ENCODE measurements around the gene SLC38A9. TPM values are rescaled to one million over a fixed set of nuclear protein-coding genes. Genes with fewer than 3 reads are reported as not detected.
A peak's percentile ranks its signal among the peaks of the same experiment; 100 is the strongest.

SLC38A9 gene
- total RNA-seq, 6 experiments from 2014 or later = 12.5 to 21.0 (median 14.8) TPM

DNA sequence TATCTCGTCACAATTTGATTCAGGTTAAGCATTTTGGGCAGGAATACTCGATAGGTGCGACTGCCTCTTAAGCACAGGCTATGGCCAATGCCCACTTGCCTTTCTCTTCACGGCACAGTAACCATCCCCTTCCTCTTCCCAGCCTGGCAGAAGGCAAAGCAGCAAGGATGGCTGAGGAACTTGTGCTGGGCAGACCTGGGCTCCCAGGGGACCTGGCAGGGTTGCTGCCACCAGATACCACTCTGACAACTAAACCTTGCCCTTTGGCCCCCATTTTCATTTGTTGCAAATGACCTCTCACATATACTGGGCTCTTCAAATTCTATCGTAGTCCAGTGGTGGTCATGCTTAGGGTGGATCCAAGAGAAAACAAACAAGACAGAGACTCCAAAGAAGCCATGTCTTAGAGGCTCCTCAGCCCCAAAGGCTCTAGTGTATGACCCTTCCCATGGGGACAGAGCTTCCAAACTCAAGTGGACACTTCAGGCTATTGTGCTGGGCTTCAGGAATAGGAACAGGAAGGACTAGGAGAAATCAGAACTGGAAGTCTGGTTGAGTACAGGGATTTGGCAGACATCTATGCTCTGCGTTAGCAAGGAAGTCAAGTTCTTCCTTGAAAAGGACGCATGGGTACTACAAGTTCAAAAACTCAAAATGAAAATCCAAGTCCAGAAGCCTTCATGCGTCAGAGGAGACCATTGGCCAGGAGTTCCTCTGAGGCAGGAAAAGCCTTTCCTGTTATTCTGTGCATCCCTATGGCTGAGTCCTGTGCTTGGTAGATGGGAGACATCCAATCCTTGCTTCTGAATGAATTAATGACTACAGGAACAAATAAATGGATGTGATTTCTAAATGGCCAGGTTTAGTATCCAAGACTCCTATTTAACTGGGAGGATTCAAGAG lies 112.7 kb downstream of the SLC38A9 start:
- TF ChIP-seq, protein P1, sequence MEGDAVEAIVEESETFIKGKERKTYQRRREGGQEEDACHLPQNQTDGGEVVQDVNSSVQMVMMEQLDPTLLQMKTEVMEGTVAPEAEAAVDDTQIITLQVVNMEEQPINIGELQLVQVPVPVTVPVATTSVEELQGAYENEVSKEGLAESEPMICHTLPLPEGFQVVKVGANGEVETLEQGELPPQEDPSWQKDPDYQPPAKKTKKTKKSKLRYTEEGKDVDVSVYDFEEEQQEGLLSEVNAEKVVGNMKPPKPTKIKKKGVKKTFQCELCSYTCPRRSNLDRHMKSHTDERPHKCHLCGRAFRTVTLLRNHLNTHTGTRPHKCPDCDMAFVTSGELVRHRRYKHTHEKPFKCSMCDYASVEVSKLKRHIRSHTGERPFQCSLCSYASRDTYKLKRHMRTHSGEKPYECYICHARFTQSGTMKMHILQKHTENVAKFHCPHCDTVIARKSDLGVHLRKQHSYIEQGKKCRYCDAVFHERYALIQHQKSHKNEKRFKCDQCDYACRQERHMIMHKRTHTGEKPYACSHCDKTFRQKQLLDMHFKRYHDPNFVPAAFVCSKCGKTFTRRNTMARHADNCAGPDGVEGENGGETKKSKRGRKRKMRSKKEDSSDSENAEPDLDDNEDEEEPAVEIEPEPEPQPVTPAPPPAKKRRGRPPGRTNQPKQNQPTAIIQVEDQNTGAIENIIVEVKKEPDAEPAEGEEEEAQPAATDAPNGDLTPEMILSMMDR (IDR thresholded peaks at IDR 0.05) = no peak
- peak; percentile 16 for TF ChIP-seq POLR2A (IDR thresholded peaks at IDR 0.05)
- ATAC-seq (peak in 1 of 4 donors; percentile 22), DNase-seq (no peak)
- H3K27me3 ChIP-seq = no peaks in the 10 kb centered on the region
- peaks cover 6 to 55% (median 23%) of the 10 kb centered on the region in 4 donors for H3K4me1 ChIP-seq
- peak overlapping the region; percentile 91 to 96 (median 95) for H3K27ac ChIP-seq
- intact Hi-C loops (cut with DNase I) = loop anchor here in 1 of 2 donors (5.0 kb wide), 1 partner anchor 38 kb away; no protein-coding TSS in a partner anchor
- H3K36me3 ChIP-seq = no peaks in the 10 kb centered on the region
- WGBS (ENCODE audit: insufficient coverage, low coverage, low lambda C conversion rate, missing lambda C conversion rate) = 73% methylated on average over 8 of the region's 8 CpGs
- no peaks in the 10 kb centered on the region for H3K9me3 ChIP-seq
- H3K4me3 ChIP-seq = no peak overlapping the region

DNA sequence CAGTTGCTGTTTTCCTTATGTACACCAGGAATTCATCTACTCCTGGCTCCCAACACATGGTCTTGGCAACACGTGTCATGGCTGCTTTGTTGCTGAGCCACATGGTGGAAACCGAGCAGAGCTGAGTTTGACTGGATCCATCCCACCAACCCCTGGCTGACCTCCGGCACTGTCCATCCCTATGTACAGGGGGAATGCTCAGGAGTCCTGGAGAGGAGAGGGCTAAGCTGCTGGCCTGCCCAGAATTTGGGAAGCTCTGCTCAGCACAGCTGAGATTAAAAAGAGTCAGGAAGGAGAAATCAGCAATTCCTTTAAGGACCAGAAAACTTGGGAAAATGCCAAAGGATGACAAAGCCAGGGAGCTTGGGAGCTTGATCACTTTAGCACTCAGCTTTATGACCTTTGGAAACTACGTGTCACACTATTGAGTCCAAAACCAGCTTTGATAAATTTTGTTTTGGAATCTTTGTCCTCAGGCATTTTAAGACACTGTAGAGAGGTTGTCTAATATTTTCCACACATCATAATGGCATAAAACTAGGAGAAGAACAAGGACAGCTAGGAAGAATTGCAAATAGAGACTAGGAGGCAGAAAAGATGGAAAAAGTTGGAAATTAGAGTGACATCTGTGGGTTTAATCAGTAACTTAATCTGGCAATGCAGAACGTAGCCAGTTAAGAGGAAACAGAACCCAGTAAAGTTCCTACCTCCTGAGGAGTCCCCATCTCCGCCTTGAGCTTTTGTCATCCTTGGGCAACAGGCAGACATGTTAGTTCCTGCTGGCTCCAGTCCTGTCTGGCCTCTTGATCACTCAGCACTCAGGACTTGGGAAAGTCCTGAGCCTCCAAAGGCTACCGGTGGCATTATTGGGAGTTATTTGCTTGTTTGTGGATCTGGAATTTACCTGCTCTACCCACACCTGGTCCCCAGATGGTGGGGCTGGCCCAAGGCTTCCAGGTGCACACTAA lies 114.8 kb downstream of the SLC38A9 start:
- Histone ChIP-seq H3K4me3 (no peak overlapping the region), H3K27ac (peak overlapping the region; percentile 80 to 96 (median 95)), H3K27me3 (no peaks in the 10 kb centered on the region), H3K36me3 (no peaks in the 10 kb centered on the region), H3K9me3 (no peaks in the 10 kb centered on the region), H3K4me1 (peaks cover 2 to 47% (median 22%) of the 10 kb centered on the region in 4 donors)
- peak; percentile 31 to 49 (median 41) for ATAC-seq
- WGBS (ENCODE audit: insufficient coverage, low coverage, low lambda C conversion rate, missing lambda C conversion rate) = 28% methylated on average over 7 of the region's 7 CpGs
- peak in 1 of 3 donors; percentile 63 for DNase-seq
- TF ChIP-seq, protein P1 (IDR thresholded peaks at IDR 0.05) = no peak
- TF ChIP-seq POLR2A (IDR thresholded peaks at IDR 0.05) = no peak
- intact Hi-C loops (cut with DNase I) = no loop called here

DNA sequence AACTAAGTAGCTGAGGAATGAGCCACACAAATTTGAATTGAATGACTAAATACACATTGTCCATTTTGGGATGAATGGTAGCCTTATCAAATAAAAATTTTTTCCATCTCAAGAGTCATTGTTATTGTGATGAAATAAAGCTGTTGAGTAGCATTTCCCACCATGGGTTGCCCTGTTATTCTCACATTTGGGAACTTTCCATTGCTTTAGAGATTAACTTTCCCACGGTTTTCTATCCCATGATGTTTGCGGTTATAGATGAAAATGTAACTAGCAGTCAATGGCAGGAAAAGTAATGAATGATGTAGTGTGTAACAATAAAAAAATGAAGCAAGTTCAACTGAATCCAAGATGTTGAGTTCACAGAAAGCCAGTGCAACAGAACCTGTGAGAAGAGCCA lies 117.5 kb downstream of the SLC38A9 start:
- Histone ChIP-seq H3K4me1 (peaks cover 0 to 25% (median 11%) of the 10 kb centered on the region in 4 donors), H3K9me3 (no peaks in the 10 kb centered on the region), H3K36me3 (no peaks in the 10 kb centered on the region), H3K27ac (no peak overlapping the region), H3K4me3 (no peak overlapping the region), H3K27me3 (no peaks in the 10 kb centered on the region)
- 64% methylated on average over 2 of the region's 2 CpGs for WGBS (ENCODE audit: insufficient coverage, low coverage, low lambda C conversion rate, missing lambda C conversion rate)
- TF ChIP-seq, protein P1 (IDR thresholded peaks at IDR 0.05) = no peak
- TF ChIP-seq POLR2A (IDR thresholded peaks at IDR 0.05) = no peak
- DNase-seq (no peak), ATAC-seq (no peak)
- intact Hi-C loops (cut with DNase I) = no loop called here

DNA sequence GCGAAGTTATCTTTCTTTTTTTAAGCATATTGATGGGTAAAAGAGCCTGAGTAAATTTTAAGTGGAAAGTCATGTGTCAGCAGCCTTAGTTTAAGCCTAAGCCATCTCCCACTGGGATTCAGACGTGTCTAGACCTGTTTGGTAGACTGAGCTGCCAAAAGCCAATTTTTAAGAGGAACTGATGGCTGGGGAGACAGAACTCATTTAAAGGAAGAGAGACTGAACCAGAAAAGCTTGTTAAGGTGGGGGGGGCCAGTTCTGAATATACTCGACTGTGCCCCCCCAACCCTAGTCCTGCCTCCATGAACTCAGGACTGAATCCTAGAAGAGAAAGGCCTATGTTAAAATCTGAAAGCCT lies 119.0 kb downstream of the SLC38A9 start:
- 55% methylated on average over 3 of the region's 3 CpGs for WGBS (ENCODE audit: insufficient coverage, low coverage, low lambda C conversion rate, missing lambda C conversion rate)
- intact Hi-C loops (cut with DNase I) = no loop called here
- no peak overlapping the region for H3K27ac ChIP-seq

More for the DNA sequence above, 119.0 kb downstream of the SLC38A9 start:
- TF ChIP-seq POLR2A (IDR thresholded peaks at IDR 0.05) = no peak
- TF ChIP-seq, protein P1 (IDR thresholded peaks at IDR 0.05) = no peak
- Histone ChIP-seq H3K27me3 (no peaks in the 10 kb centered on the region), H3K4me3 (no peak overlapping the region), H3K9me3 (no peaks in the 10 kb centered on the region), H3K36me3 (no peaks in the 10 kb centered on the region), H3K4me1 (peaks cover 0 to 14% (median 4%) of the 10 kb centered on the region in 4 donors)
- DNase-seq = no peak
- ATAC-seq = no peak

Data from right lobe of liver (tissue), 6 donors.